ENCODE data around the gene IL10RA. TPM values are rescaled to one million over a fixed set of nuclear protein-coding genes. Genes with fewer than 3 reads are reported as not detected.
"Not testable (repeated sequence)": the region's sequence is repeated elsewhere in the genome, so short reads cannot be mapped to it uniquely, and the experiment has no call there.

Gene IL10RA
- polyA plus RNA-seq, 3 donors from 2014 or later = 215 to 460 (median 264) TPM

- Mint-ChIP-seq H3K27me3 (ENCODE audit: low read depth in 3 of 3) (peaks cover 1 to 6% (median 5%) of the 10 kb centered on the region in 3 donors), H3K36me3 (peaks cover 34 to 53% (median 39%) of the 10 kb centered on the region in 3 donors), H3K4me1 (peaks cover 85 to 90% of the 10 kb centered on the region in 2 donors), H3K27ac (peak overlapping the region; percentile 76 to 97 (median 88)), H3K4me3 (peak overlapping the region in 2 of 5 donors; percentile 67 to 80), H3K9me3 (peaks cover 0 to 5% (median 0%) of the 10 kb centered on the region in 6 donors)
- no peak for DNase-seq
Observed at GRCh38 chr11:118000067-118000849, 14.1 kb downstream of the IL10RA start.

- H3K27ac Mint-ChIP-seq = peak overlapping the region; percentile 90 to 97 (median 92)
- DNase-seq = no peak
- peak overlapping the region in 1 of 5 donors; percentile 80 for H3K4me3 Mint-ChIP-seq
- peaks cover 1 to 6% (median 5%) of the 10 kb centered on the region in 3 donors for H3K27me3 Mint-ChIP-seq (ENCODE audit: low read depth in 3 of 3)
- H3K4me1 Mint-ChIP-seq = peaks cover 87 to 90% of the 10 kb centered on the region in 2 donors
- peaks cover 0 to 5% (median 0%) of the 10 kb centered on the region in 6 donors for H3K9me3 Mint-ChIP-seq
- H3K36me3 Mint-ChIP-seq = peaks cover 34 to 47% (median 36%) of the 10 kb centered on the region in 3 donors
Observed at GRCh38 chr11:118000850-118001228, 14.6 kb downstream of the IL10RA start.

GRCh38 chr11:118001494-118001971 is 15.3 kb downstream of the IL10RA start:
- Mint-ChIP-seq H3K4me3 (peak overlapping the region; percentile 66 to 80 (median 75)), H3K27me3 (ENCODE audit: low read depth in 3 of 3) (peaks cover 1 to 6% (median 5%) of the 10 kb centered on the region in 3 donors), H3K9me3 (peaks cover 0 to 5% (median 0%) of the 10 kb centered on the region in 6 donors), H3K4me1 (peaks cover 92 to 93% of the 10 kb centered on the region in 2 donors), H3K27ac (peak overlapping the region; percentile 90 to 97 (median 92)), H3K36me3 (peaks cover 34 to 42% (median 34%) of the 10 kb centered on the region in 3 donors)
- DNase-seq = peak in 2 of 3 donors; percentile 32 to 38

DNA sequence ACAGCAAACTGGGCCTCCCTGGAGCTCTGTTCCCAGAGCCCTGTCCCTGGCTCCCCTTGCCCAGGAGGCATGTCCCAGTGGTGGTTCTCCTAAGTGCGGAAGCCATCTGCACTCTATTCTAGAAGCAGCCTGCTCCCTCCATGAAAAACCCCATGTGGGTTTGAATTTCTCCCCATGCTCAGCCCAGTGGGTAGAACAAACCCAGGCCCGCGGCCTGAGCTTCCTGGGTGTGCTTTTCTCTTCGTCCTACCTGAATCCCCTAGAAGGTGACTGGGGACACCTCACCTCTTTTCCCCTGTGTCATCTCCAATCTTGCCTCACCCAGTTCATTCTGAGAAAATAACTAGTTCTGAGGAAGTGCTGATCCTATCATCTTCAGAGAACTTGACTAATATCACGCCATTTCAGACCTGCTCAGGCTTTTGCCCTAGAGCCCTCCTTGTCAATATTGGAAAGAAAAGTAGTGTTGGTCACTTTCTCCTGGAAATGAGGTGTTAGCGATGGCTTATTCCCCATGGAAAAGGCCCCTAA is 15.9 kb downstream of the IL10RA start:
- Mint-ChIP-seq H3K36me3 (peaks cover 29 to 37% (median 29%) of the 10 kb centered on the region in 3 donors), H3K4me3 (peak overlapping the region; percentile 66 to 80 (median 75)), H3K9me3 (peaks cover 0 to 5% (median 0%) of the 10 kb centered on the region in 6 donors), H3K4me1 (peaks cover 94 to 95% of the 10 kb centered on the region in 2 donors), H3K27me3 (ENCODE audit: low read depth in 3 of 3) (peaks cover 1 to 6% (median 5%) of the 10 kb centered on the region in 3 donors), H3K27ac (peak overlapping the region; percentile 90 to 97 (median 92))
- DNase-seq = no peak

GRCh38 chr11:118002541-118003423 is 16.6 kb downstream of the IL10RA start:
- peak overlapping the region; percentile 66 to 80 (median 75) for H3K4me3 Mint-ChIP-seq
- peak overlapping the region; percentile 90 to 97 (median 92) for H3K27ac Mint-ChIP-seq
- H3K27me3 Mint-ChIP-seq (ENCODE audit: low read depth in 3 of 3) = peaks cover 0 to 10% (median 7%) of the 10 kb centered on the region in 3 donors
- peaks cover 22 to 30% (median 22%) of the 10 kb centered on the region in 3 donors for H3K36me3 Mint-ChIP-seq
- H3K9me3 Mint-ChIP-seq = peaks cover 0 to 5% (median 0%) of the 10 kb centered on the region in 6 donors
- H3K4me1 Mint-ChIP-seq = peaks cover 94 to 95% of the 10 kb centered on the region in 2 donors
- peak in 1 of 3 donors; percentile 41 for DNase-seq

- Mint-ChIP-seq H3K9me3 (peaks cover 0 to 5% (median 0%) of the 10 kb centered on the region in 6 donors), H3K36me3 (peaks cover 15 to 24% (median 16%) of the 10 kb centered on the region in 3 donors), H3K27ac (peak overlapping the region; percentile 90 to 97 (median 92)), H3K27me3 (ENCODE audit: low read depth in 3 of 3) (peaks cover 0 to 12% (median 7%) of the 10 kb centered on the region in 3 donors), H3K4me3 (peak overlapping the region; percentile 66 to 80 (median 75)), H3K4me1 (peaks cover 94 to 95% of the 10 kb centered on the region in 2 donors)
- peak in 1 of 3 donors; percentile 33 for DNase-seq
Observed at GRCh38 chr11:118003456-118003855, 17.3 kb downstream of the IL10RA start.

- Mint-ChIP-seq H3K27ac (peak overlapping the region; percentile 90 to 97 (median 94)), H3K36me3 (peaks cover 12 to 19% (median 13%) of the 10 kb centered on the region in 3 donors), H3K4me3 (peak overlapping the region in 3 of 5 donors; percentile 19 to 80 (median 68)), H3K27me3 (ENCODE audit: low read depth in 3 of 3) (peaks cover 0 to 12% (median 7%) of the 10 kb centered on the region in 3 donors), H3K9me3 (peaks cover 0 to 5% (median 0%) of the 10 kb centered on the region in 6 donors), H3K4me1 (peaks cover 100% of the 10 kb centered on the region in 2 donors)
- DNase-seq = no peak
Observed at GRCh38 chr11:118004543-118005223, 18.5 kb downstream of the IL10RA start.

DNA sequence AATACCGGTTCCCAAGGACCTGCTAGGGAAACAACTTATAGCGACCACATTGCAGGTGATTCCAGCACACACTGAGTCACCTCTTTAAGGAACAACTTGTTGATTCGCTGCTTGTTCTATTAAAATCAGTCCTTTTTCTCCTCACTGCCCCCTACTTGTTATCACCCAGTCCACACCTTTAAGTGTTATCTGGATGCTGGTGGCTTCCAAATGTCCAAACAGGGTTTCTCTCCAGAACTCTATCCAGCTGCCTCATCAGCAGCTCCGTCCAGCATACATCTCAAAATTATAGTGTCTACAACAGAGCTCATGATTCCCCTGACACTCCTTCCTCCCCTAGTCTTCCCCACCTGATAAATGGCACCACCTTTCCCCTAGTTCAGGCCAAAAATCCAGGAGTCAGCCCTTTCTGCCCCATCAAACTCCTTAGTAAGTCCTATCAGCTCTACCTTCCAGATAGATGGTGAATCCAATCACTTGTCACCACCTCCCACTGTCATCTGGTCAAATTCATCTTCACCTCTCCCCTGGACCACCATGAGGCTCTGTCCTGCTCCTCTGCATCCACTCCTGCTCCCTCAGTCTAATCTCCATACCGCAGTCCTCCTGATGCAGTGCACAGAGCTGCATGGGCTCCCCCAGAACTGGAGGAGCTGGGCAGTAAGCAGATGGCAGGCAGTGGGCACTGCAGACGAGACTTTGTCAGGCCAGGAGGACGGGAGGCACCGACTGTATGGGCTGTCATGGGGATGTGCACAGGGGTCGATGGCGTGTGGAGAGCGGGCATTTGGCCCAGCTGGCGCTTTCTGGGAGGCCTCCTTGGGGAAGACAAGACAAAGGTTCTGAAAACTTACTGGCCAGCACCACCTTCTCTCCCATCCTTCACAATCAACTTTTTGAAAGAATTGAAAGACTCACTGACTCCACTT is 19.3 kb downstream of the IL10RA start:
- Mint-ChIP-seq H3K36me3 (peaks cover 5 to 11% (median 5%) of the 10 kb centered on the region in 3 donors), H3K27ac (peak overlapping the region; percentile 84 to 97 (median 93)), H3K4me1 (peaks cover 100% of the 10 kb centered on the region in 2 donors), H3K4me3 (peak overlapping the region in 3 of 5 donors; percentile 30 to 80 (median 31)), H3K9me3 (peaks cover 0 to 5% (median 0%) of the 10 kb centered on the region in 6 donors), H3K27me3 (ENCODE audit: low read depth in 3 of 3) (peaks cover 0 to 12% (median 7%) of the 10 kb centered on the region in 3 donors)
- DNase-seq = no peak

DNA sequence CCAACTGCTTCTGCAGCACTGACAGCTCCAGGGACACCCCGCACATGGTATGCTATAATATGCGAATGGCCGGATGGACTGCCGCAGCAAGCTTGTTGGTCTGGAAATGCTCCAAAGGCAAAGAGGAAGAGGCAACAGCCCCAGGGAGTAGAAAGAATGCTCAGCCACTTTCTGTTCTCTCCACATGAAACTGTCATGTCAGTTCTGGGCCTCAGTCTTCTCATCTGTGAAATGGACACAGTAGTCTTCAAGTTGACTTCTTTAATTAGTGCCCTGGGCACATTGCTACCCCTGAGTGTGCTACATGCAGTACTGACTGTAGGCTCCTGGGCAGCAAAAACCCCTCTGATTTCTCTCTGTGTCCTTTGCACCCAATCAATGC is 19.9 kb downstream of the IL10RA start:
- Mint-ChIP-seq H3K27me3 (ENCODE audit: low read depth in 3 of 3) (peaks cover 0 to 12% (median 6%) of the 10 kb centered on the region in 3 donors), H3K4me3 (peak overlapping the region in 1 of 5 donors; percentile 66), H3K36me3 (peaks cover 3 to 11% (median 4%) of the 10 kb centered on the region in 3 donors), H3K4me1 (peaks cover 99 to 100% of the 10 kb centered on the region in 2 donors), H3K9me3 (peaks cover 0 to 5% (median 0%) of the 10 kb centered on the region in 6 donors), H3K27ac (peak overlapping the region; percentile 84 to 97 (median 92))
- DNase-seq = no peak

- peak overlapping the region; percentile 85 to 97 (median 96) for H3K27ac Mint-ChIP-seq
- H3K4me3 Mint-ChIP-seq = peak overlapping the region; percentile 82 to 90 (median 89)
- H3K36me3 Mint-ChIP-seq = peaks cover 3 to 4% (median 4%) of the 10 kb centered on the region in 3 donors
- peaks cover 0 to 10% (median 4%) of the 10 kb centered on the region in 3 donors for H3K27me3 Mint-ChIP-seq (ENCODE audit: low read depth in 3 of 3)
- H3K4me1 Mint-ChIP-seq = peaks cover 99 to 100% of the 10 kb centered on the region in 2 donors
- DNase-seq = no peak
- peaks cover 0 to 5% (median 0%) of the 10 kb centered on the region in 6 donors for H3K9me3 Mint-ChIP-seq
Observed at GRCh38 chr11:118007040-118007439, 20.8 kb downstream of the IL10RA start.

- H3K36me3 Mint-ChIP-seq = not testable (repeated sequence)
Observed at GRCh38 chr11:118007563-118008270, 21.5 kb downstream of the IL10RA start.

More at GRCh38 chr11:118007563-118008270, 21.5 kb downstream of the IL10RA start:
- peak overlapping the region; percentile 85 to 97 (median 96) for H3K27ac Mint-ChIP-seq
- H3K9me3 Mint-ChIP-seq; H3K27me3 Mint-ChIP-seq (ENCODE audit: low read depth in 3 of 3): not testable (repeated sequence)
- peaks cover 99 to 100% of the 10 kb centered on the region in 2 donors for H3K4me1 Mint-ChIP-seq
- DNase-seq = peak; percentile 70 to 76 (median 76)
- H3K4me3 Mint-ChIP-seq = peak overlapping the region; percentile 82 to 90 (median 89)
